Upper lobe of left lung (tissue), 4 donors: Measurements from ENCODE around the gene SLC5A6.

Experiments used
- EP300 ChIP-seq, 4 donors: sonication (generic); formaldehyde crosslinking; IDR thresholded peaks; one replicate each; pipeline ENCODE4 v1.5.1; 2017; ENCODE audit warnings: antibody characterized with exemption in 4 of 4, control low read depth in 2 of 4
- POLR2A ChIP-seq, 4 donors: fragments of 450-650 bp; IDR thresholded peaks; one replicate each; pipeline ENCODE4 v1.5.1; 2016 to 2017; ENCODE audit warnings: antibody characterized with exemption in 4 of 4, mild to moderate bottlenecking in 2 of 4
- POLR2AphosphoS5 ChIP-seq, 2 donors: sonication (generic); formaldehyde crosslinking; IDR thresholded peaks; one replicate each; pipeline ENCODE4 v1.5.1; 2017; ENCODE audit warnings: antibody characterized with exemption in 2 of 2
- TF ChIP-seq, protein P1 (sequence below), 6 experiments: fragments of 450-650 bp in 4 of 6; fragments of 200-600 bp in 2 of 6; sonication (generic) in 2 of 6; IDR thresholded peaks; one replicate each; pipeline ENCODE4 v1.5.1; 2016 to 2019; ENCODE audit warnings: antibody characterized with exemption in 6 of 6

GRCh38 chr2:27185331-27186026 is 26.6 kb downstream of the SLC5A6 start:
- TF ChIP-seq POLR2A (IDR thresholded peaks at IDR 0.05) (no peak), EP300 (IDR thresholded peaks at IDR 0.05) (no peak), POLR2AphosphoS5 (IDR thresholded peaks at IDR 0.05) (peak; percentile 64)
- TF ChIP-seq, protein P1, sequence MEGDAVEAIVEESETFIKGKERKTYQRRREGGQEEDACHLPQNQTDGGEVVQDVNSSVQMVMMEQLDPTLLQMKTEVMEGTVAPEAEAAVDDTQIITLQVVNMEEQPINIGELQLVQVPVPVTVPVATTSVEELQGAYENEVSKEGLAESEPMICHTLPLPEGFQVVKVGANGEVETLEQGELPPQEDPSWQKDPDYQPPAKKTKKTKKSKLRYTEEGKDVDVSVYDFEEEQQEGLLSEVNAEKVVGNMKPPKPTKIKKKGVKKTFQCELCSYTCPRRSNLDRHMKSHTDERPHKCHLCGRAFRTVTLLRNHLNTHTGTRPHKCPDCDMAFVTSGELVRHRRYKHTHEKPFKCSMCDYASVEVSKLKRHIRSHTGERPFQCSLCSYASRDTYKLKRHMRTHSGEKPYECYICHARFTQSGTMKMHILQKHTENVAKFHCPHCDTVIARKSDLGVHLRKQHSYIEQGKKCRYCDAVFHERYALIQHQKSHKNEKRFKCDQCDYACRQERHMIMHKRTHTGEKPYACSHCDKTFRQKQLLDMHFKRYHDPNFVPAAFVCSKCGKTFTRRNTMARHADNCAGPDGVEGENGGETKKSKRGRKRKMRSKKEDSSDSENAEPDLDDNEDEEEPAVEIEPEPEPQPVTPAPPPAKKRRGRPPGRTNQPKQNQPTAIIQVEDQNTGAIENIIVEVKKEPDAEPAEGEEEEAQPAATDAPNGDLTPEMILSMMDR (IDR thresholded peaks at IDR 0.05) = no peak
